Measurements from ENCODE around the gene SET. TPM values are rescaled to one million over a fixed set of nuclear protein-coding genes. Genes with fewer than 3 reads are reported as not detected.

The SET gene
- total and polyA plus RNA-seq, 12 donors: 62.1 to 352 (median 184) TPM

GRCh38 chr9:128723866-128724743 lies 35.1 kb downstream of the SET start, which contains the start of gene ZDHHC12:
Gene ZDHHC12, minus strand, starts transcription at chr9:128724127. Its CDS starts 34 bp downstream, at chr9:128724093.
- intact Hi-C loops (cut with DNase I): no loop called here
- peak within 1 kb of the TSS; percentile 40 to 75 (median 50) for H3K4me3 ChIP-seq
- H3K36me3 ChIP-seq (replicated peaks in 1 of 2): no peaks in the 10 kb centered on the region
- 1 to 3% (median 2%) methylated on average over 20 to 68 of the region's 68 CpGs for WGBS, 4 donors
- peak; percentile 95 to 99 (median 99) for DNase-seq
- peak within 1 kb of the TSS in 4 of 5 donors; percentile 1 to 78 (median 32) for H3K27ac ChIP-seq
- no peaks in the 10 kb centered on the region for H3K9me3 ChIP-seq (replicated peaks in 1 of 3)
- H3K4me1 ChIP-seq (replicated peaks in 1 of 2): peaks cover 3 to 6% of the 10 kb centered on the region in 2 donors
- no peaks in the 10 kb centered on the region for H3K27me3 ChIP-seq
- TF ChIP-seq POLR2A (IDR thresholded peaks at IDR 0.05) (peak; percentile 60 to 63), CTCF (IDR thresholded peaks at IDR 0.05) (peak in 1 of 6 experiments; percentile 21)

DNA sequence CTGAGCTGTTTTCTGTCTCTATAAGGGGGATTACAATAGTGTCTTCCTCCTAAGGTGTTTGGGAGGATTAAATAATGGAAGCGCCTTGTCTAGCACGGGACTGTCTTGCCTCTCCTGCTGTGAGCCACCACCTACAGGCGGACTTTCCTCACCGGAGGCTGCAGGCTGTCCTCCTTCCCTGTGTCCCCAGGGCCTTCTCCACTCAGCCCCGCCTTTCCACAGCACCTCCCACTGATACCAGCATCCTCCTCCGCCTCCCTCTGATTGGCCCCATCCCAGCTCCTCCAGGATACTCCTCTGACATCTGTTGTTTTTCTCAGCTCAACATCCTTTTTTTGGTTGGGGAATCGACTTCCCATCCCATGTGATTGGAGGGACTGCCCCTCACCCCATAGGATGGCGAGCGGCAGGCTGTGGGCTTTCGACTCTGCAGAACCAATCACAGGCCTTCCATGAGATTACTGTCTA lies 35.8 kb downstream of the SET start:
- Histone ChIP-seq H3K27ac (peak overlapping the region in 3 of 5 donors; percentile 1 to 78 (median 61)), H3K9me3 (replicated peaks in 1 of 3) (no peaks in the 10 kb centered on the region), H3K4me3 (peak overlapping the region in 3 of 4 donors; percentile 40 to 75 (median 50)), H3K36me3 (replicated peaks in 1 of 2) (no peaks in the 10 kb centered on the region), H3K4me1 (replicated peaks in 1 of 2) (peaks cover 3 to 6% of the 10 kb centered on the region in 2 donors), H3K27me3 (no peaks in the 10 kb centered on the region)
- intact Hi-C loops (cut with DNase I): no loop called here
- DNase-seq: peak; percentile 58 to 88 (median 78)
- TF ChIP-seq CTCF (IDR thresholded peaks at IDR 0.05) (no peak), POLR2A (IDR thresholded peaks at IDR 0.05) (no peak)
- WGBS, 4 donors: 14 to 30% (median 24%) methylated on average over 9 to 10 of the region's 10 CpGs

- H3K27ac ChIP-seq: no peak overlapping the region
- peaks cover 0 to 14% of the 10 kb centered on the region in 2 donors for H3K36me3 ChIP-seq (replicated peaks in 1 of 2)
- H3K4me1 ChIP-seq (replicated peaks in 1 of 2): peaks cover 3 to 6% of the 10 kb centered on the region in 2 donors
- TF ChIP-seq POLR2A (IDR thresholded peaks at IDR 0.05): no peak
- TF ChIP-seq CTCF (IDR thresholded peaks at IDR 0.05): no peak
- no peak overlapping the region for H3K4me3 ChIP-seq
- 76 to 86% (median 80%) methylated on average over 5 of the region's 5 CpGs for WGBS, 4 donors
- DNase-seq: no peak
- no peaks in the 10 kb centered on the region for H3K27me3 ChIP-seq
- no peaks in the 10 kb centered on the region for H3K9me3 ChIP-seq (replicated peaks in 1 of 3)
- intact Hi-C loops (cut with DNase I): no loop called here
Observed at GRCh38 chr9:128727640-128728248, 38.7 kb downstream of the SET start.

- Histone ChIP-seq H3K27ac (no peak overlapping the region), H3K36me3 (replicated peaks in 1 of 2) (peaks cover 0 to 16% of the 10 kb centered on the region in 2 donors), H3K4me3 (no peak overlapping the region), H3K4me1 (replicated peaks in 1 of 2) (peaks cover 3 to 6% of the 10 kb centered on the region in 2 donors), H3K9me3 (replicated peaks in 1 of 3) (no peaks in the 10 kb centered on the region), H3K27me3 (no peaks in the 10 kb centered on the region)
- 73 to 75% (median 73%) methylated on average over 5 to 7 of the region's 7 CpGs for WGBS, 4 donors
- intact Hi-C loops (cut with DNase I): no loop called here
- no peak for DNase-seq
- TF ChIP-seq CTCF (IDR thresholded peaks at IDR 0.05) (no peak), POLR2A (IDR thresholded peaks at IDR 0.05) (no peak)
Observed at GRCh38 chr9:128728298-128728697, 39.3 kb downstream of the SET start.

Data from adrenal gland (tissue), 12 donors.